ENCODE results near the gene CD96.

DNA sequence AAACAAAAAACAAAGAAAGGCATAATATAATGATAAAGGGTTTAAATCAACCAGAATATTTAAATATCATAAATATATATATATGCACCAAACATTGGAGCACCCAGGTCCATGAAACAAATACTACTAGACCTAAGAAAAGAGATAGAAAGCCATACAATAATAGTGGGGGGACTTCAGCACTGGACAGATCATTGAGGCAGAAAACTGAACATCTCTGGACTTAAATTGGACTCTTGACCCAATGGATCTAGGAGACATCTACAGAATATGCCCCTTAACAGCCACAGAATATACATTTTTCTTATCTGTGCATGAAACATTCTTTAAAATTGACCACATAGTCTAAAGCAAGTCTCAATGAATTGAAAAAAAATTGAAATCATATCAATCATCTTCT, 48.7 kb upstream of the CD96 start:
- no peak for TF ChIP-seq CTCF (conservative IDR thresholded peaks at IDR 0.05; ENCODE audit: low read depth, low read length)
- no peak for TF ChIP-seq EZH2 (IDR thresholded peaks at IDR 0.05; ENCODE audit: low read length, unreplicated experiment)
